ENCODE data around the gene PLB1.

The PLB1 gene

GRCh38 chr2:28583899-28584553, 88.2 kb downstream of the PLB1 start:
- TF ChIP-seq CTCF (IDR thresholded peaks at IDR 0.05; ENCODE audit: insufficient read depth, low read depth, low read length, missing control alignments), result no peak
- H3K4me3 ChIP-seq (ENCODE audit: low read depth, low read length), result no peak overlapping the region
- DNase-seq (ENCODE audit: low read depth), result peak; percentile 29

- no peak for TF ChIP-seq CTCF (IDR thresholded peaks at IDR 0.05; ENCODE audit: insufficient read depth, low read depth, low read length, missing control alignments)
- no peak overlapping the region for H3K4me3 ChIP-seq (ENCODE audit: low read depth, low read length)
- peak; percentile 73 for DNase-seq (ENCODE audit: low read depth)
These were observed 91.0 kb downstream of the PLB1 start for GRCh38 chr2:28586867-28587266.

GRCh38 chr2:28587526-28588291, 91.8 kb downstream of the PLB1 start:
- no peak overlapping the region for H3K4me3 ChIP-seq (ENCODE audit: low read depth, low read length)
- TF ChIP-seq CTCF (IDR thresholded peaks at IDR 0.05; ENCODE audit: insufficient read depth, low read depth, low read length, missing control alignments), result no peak
- DNase-seq (ENCODE audit: low read depth), result no peak

- DNase-seq (ENCODE audit: low read depth), result peak; percentile 16
- no peak overlapping the region for H3K4me3 ChIP-seq (ENCODE audit: low read depth, low read length)
- TF ChIP-seq CTCF (IDR thresholded peaks at IDR 0.05; ENCODE audit: insufficient read depth, low read depth, low read length, missing control alignments), result no peak
These were observed 92.4 kb downstream of the PLB1 start for GRCh38 chr2:28588292-28588670.

GRCh38 chr2:28589746-28590463, 94.0 kb downstream of the PLB1 start:
- no peak for TF ChIP-seq CTCF (IDR thresholded peaks at IDR 0.05; ENCODE audit: insufficient read depth, low read depth, low read length, missing control alignments)
- no peak overlapping the region for H3K4me3 ChIP-seq (ENCODE audit: low read depth, low read length)
- no peak for DNase-seq (ENCODE audit: low read depth)

- no peak for DNase-seq (ENCODE audit: low read depth)
- no peak overlapping the region for H3K4me3 ChIP-seq (ENCODE audit: low read depth, low read length)
- TF ChIP-seq CTCF (IDR thresholded peaks at IDR 0.05; ENCODE audit: insufficient read depth, low read depth, low read length, missing control alignments), result no peak
These were observed 94.8 kb downstream of the PLB1 start for GRCh38 chr2:28590496-28591301.
